Esophagus mucosa (tissue), 1 donor: ENCODE results near the gene TMEM41B. TPM values are rescaled to one million over a fixed set of nuclear protein-coding genes. Genes with fewer than 3 reads are reported as not detected.
"Not testable (repeated sequence)": the region's sequence is repeated elsewhere in the genome, so short reads cannot be mapped to it uniquely, and the experiment has no call there.

Experiments
- ATAC-seq: fragments of 200-7000 bp; cut with Tn5 transposase; one replicate; pipeline ENCODE4 v1.9.1; 2020
- total RNA-seq: library from RNA; stranded (reverse); gene quantifications from one replicate; pipeline ENCODE4 v1.2.4, GENCODE V29; 2023
- donor health status: DM: yes; HTN: yes; CAD: no.

The TMEM41B gene, protein sequence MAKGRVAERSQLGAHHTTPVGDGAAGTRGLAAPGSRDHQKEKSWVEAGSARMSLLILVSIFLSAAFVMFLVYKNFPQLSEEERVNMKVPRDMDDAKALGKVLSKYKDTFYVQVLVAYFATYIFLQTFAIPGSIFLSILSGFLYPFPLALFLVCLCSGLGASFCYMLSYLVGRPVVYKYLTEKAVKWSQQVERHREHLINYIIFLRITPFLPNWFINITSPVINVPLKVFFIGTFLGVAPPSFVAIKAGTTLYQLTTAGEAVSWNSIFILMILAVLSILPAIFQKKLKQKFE
- 26.3 TPM for total RNA-seq

DNA sequence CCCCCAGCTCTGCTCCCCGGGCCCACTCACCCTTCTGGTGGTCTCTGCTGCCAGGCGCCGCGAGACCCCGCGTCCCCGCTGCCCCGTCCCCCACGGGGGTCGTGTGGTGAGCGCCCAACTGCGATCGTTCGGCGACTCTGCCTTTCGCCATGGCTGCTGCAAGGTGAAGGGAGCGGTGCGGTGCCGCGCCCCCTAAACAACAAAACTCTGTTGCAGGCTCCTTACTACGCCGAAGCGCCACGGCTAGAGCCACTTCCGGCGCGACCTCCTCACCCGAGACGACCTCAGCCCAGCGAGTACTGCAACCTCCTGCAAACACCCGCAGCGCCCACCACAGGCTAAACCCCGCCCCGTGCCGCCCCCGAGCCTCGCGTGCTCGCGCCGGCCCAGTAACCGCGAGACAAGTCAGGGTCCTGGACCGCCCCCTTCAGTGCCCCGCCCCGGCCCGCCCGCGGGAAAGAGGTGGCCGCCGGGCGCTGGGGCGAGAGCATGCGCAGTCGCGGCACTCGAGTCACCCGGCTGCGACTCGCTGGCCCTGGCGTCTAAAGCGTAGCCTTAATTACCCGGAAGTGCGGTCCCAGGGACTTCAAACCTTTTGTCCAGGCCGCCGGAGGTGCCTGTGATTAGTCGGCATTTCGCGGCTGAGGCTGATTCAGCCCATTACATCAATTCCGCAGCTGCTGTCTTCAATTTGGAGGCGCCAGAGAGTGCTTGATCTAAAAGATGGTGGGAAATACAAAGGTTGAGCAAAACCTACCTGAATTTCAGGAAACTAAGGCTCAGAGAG is at the start of gene TMEM41B:
Gene TMEM41B, minus strand, starts transcription at position 303 of the 787 bp plus-strand sequence. Its CDS starts 152 bp downstream, at position 151.
- peak; percentile 99 for ATAC-seq

DNA sequence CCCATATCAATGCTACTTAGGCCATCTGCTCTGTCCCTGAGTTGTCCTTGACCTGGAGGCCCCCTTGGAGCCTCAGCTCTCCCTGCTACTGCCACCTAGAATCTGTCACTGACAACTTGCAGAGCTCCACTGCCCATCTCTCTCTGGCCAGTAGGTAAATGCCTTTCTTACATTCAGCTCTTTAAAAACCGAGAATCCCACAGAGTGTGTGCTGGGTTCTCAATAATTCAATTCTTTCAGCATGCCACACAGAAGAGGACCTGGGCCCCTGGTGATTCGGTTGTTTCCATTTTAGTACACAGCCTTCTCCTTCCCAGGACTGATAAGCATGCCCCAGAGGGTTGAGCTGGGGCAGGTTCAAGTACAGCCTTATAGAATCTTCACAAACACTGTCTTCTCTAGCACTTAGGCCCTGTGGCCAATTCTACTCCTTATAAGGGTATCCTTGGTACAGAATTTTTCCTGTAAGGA is 48.0 kb upstream of the TMEM41B start:
- ATAC-seq: no peak

DNA sequence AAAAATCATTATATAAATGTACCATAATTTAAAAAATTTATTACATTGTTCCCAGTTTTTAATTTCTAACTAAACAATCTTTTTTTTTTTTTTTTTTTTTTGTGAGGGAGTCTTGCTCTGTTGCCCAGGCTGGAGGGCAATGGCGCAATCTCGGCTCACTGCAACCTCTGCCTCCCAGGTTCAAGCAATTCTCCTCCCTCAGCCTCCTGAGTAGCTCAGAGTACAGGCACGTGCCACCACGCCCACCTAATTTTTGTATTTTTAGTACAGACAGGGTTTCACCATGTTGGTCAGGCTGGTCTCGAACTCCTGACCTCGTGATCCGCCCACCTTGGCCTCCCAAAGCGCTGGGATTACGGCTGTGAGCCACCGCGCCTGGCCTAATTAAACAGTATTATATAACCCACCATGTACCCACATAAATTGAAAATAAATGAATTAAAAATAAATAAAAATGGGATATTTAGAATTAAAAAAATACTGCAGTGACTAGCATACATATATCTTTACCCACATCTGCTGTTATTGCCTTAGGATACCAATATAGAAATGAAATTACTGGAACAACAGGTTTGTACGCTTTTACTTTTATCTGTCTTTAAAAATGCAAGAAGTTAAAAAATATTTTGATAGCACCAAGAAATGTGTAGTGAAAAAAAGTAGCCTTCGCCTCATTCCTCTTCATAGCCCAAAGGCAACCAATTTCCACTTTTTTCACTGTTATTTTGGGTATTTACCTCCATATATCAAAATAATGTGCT is 46.6 kb upstream of the TMEM41B start:
- not testable (repeated sequence) for ATAC-seq

DNA sequence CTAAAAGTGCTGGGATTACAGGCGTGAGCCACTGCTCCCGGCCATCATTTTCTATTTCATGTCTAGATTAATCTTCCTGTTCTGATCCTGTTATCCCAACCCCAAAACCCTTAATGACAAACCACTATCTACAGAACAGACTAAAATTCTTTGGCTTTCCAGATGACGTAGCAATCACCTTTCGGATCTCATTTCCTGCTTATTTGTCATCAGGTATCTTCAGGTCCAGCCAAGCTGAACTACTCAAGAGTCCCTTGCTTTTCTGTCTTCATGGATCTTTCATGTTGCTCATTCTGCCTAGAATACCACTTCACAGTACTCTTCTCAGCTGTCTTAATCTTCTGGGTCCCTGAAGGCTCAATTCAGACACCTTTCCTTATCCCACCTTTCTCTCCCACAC is 42.6 kb upstream of the TMEM41B start:
- no peak for ATAC-seq

DNA sequence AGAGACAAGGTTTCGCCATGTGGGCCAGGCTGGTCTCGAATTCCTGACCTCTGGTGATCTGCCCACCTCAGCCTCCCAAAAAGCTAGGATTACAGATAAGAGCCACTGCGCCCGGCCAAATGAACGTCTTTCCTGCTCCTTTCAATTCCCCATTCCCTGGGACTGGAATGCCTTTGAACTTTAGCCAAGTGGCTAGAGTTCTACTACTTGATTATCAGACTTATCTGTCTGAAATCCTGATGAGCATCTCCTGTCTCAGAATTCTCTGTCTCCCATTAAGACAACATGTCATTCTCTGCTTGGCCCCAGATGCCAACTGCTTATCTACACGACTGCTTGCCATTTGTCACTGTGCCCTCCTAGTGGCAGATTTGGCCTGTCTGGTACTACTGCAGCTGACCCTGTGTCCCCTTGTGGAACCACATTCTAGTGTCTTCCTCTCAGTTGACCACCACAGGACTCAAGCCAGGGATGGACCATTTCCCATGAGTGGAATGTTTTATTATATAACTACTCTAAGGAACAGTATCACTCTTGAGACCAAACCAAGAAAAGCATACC is 37.0 kb upstream of the TMEM41B start:
- ATAC-seq: no peak

DNA sequence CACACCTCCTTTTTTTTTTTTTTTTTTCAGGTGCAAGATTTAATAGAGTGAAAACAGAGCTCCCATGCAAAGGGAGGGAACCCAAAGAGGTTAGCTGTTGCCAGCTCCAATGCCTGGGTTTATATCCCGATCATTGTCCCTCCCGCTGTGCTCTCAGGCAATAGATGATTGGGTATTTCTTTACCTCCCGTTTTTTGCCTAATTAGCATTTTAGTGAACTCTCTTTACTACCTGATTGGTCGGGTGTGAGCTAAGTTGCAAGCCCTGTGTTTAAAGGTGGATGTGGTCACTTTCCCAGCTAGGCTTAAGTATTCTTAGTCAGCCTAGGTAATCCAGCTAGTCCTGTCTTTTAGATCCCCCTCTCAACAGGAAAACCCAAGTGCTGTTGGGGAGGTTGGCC is 33.4 kb upstream of the TMEM41B start:
- not testable (repeated sequence) for ATAC-seq

DNA sequence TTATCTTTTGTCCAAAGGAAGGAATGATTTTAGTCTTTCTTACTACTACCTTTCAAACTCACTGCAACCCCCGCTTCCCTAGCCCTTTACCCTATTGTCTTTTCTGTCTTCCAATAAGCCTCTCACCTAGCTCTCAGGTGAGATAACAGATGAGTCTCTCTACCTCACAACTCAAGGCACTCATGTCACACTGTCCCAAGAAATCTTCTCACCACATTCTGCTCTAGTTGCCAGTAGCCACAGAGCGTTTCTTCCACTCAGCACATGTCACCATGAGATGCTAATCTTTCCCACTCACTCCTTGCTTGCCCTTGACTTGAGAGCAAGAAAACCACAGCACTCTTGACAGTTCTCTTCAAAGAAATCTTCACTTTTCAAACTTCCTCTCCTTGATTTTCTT is 32.7 kb upstream of the TMEM41B start:
- peak; percentile 22 for ATAC-seq

DNA sequence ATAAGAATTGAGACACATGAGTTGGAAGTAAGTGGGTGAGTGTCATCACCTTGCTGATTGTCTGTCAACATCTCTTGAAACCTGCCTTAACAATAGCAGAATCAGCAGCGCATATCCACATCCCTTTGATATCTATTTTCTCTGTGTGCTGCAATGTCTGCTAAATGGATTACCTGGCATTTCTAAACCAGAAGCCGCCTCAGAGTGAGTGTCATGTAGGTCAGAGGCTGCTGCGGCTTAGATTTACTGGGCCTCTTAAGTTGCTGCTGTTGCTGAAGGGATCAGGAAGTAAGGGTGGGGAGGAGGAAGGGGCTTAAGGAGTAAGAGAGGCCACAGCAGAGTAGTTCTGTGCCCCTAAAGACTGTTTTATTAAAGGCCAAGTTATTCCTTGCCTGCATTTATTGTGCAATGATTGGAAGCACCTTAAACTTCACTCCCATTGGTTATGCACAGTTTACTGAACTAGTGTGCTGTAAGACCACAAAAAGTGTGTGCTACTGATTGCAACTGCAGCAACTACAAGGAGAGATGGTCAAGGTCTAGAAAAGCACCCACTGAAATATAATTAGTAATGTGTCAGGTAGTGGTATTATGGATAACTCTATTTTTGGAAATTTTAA is 29.8 kb upstream of the TMEM41B start:
- ATAC-seq: no peak

DNA sequence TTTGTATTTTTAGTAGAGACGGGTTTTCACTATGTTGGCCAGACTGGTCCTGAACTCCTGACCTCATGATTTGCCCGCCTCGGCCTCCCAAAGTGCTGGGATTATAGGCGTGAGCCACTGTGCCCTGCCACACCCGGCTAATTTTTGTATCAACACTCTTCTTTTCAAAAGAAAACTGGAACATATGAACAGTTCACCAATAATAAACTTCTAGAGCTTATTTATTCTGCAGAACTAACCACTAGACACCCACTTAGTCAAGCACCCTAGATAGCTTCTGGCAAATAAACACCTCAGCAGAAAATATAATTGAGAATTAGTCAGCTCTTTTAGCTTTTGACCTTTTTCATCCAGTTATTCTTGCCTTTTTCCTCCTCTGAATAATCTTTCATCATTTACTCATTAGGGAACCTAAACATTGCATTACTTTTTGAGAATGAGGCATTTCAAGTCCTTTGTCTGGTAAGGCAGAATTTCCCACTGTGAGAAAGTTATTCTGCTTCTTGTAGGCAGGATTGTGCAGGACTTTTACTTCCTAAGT is 27.3 kb upstream of the TMEM41B start:
- peak; percentile 36 for ATAC-seq

DNA sequence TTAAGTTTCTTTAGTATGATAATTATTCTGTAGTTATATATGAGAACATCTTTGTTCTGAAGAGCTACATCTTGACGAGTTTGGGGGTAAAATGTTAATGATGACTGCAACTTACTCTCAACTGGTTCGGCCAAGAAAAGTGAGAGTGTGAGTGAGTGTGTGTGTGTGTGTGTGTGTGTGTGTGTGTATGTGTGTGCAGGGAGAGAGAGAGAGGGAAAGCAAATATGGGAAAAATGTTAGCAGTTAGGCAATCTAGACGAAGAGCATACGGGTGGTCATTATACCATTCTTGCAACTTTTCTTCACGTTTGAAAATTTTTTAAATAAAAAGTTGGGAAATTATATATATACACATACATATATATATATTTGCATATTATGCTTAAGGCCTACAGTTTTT is 18.3 kb upstream of the TMEM41B start:
- ATAC-seq: no peak

DNA sequence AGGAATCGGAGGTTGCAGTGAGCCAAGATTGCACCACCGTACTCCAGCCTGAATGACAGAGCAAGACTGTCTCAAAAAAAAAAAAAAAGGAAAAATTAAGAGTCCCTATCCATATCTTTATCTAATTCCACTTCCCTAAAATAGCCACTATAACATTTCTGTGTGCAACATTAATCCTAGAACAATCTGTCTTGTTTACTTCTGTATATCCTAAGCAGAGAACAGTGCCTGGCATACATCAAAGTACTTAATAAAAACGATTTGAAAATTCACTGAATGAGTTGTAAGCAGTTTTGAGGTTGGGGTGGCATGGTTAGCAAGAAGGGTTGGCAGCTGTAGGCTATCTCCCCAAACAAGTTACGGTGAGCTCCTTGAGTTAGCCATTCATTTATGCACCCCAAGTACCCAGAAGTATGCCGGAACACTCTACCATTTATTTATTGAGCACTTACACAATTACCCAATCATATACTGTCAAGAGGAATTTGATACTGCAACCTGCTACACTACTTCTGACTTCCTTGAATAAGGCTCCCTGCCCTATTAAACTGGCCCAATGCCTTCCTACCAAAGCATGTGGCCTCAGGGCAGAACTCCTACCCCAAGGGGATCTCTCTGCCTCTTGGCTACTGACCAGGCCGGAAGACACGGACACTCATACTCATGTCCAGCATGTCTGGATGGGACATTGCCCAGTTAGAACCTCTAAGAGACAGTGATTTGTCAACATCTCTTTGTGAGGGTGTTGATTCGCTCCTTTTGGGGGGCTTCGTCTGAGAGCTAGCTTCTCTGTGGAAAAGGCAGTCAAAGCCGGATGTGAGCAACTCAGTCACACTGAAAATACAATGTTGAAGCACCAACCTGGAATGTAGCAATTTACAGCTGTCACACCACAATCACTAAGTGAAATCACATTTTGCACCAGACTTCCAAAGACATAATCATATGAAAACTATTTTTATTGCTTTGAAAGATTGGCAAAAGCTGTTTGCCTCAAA is 16.3 kb upstream of the TMEM41B start:
- ATAC-seq: no peak

DNA sequence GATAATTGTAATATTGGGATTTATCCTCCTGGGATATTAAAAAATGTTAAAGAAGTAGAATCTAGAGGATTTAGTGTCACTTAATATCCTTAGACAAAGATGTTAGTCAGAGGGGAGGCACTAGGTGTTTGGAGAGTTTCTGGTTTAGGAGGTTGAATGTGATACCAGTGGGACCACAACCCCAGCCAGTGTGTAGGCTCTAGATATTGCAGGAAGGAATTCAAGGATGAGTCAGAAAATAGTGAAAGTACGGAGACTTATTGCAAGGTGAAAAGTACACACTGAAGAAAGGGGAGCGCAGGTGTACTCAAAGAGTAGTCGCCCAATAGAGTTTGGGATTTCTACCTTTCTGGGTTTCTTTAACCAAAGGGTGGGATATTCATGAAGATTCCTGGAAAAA is 5.7 kb upstream of the TMEM41B start:
- peak; percentile 59 for ATAC-seq

DNA sequence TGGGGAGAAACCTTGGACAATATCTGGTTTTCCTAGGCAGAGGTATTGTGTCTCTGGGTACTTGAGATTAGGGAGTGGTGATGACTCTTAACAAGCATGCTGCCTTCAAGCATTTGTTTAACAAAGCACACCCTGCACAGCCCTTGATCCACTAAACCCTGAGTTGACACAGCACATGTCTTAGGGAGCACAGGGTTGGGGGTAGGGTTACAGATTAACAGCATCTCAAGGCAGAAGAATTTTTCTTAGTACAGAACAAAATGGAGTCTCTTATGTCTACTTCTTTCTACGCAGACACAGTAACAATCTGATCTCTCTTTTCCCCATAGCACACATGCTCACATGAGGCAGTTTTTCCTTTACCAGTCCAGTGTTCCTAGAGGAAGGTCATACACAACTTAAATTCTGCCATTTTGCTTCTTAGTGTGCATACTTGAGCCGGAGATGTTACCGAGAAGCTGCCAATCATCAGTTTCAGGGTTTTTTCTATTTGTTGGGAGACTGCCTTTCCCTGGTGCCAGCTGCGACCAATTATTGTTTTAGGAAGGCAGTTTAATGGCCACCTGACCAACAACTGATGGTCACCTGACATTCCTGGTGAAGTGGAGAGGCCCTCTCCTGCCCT is 5.1 kb upstream of the TMEM41B start:
- ATAC-seq: not testable (repeated sequence)

DNA sequence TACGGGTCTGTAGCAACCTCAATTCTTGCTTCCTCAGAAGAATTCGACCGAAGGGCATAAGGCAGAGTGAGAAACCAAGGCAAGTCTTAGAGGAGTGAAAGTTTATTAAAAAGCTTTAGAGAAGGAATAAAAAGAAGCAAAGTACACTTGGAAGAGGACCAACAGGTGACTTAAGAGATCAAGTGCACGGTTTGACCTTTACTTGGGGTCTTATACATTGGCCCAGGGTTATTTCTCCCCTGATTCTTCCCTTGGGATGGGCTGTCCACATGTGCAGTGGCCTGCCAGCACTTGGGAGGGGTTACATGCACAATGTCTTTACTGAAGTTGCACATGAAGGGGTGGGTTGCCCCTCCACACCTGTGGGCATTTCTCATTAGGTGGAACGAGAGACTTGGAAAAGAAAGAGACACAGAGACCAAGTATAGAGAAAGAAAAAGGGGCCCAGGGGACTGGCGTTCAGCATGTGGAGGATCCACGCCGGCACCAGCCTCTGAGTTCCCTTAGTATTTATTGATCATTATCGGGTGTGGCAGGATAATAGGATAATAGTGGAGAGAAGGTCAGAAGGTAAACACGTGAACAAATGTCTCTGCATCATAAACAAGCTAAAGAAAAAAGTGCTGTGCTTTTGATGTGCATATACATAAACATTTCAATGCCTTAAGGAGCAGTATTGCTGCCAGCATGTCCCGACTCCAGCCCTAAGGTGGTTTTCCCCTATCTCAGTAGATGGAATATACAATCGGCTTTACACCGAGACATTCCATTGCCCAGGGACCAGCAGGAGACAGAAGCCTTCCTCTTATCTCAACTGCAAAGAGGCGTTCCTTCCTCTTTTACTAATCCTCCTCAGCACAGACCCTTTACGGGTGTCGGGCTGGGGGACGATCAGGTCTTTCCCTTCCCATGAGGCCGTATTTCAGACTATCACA is 4.3 kb upstream of the TMEM41B start:
- not testable (repeated sequence) for ATAC-seq

DNA sequence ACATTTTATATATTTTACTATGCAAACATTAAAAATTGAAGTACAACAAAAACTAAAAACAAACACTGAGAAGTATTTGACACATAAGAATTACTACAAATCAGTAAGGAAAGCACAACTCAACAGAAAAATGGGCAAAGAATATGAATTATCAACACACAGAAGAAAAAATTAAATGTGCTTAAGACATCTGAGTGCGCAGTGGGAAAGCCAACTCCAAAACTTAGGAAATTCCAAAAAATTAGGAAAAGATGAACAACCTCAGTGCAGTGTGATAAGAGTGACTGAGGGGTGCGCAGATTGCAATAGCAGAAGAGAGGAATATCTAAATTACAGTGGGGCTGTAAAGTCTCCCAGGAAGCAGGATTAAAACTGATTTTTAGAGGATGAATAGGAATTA is 1.9 kb upstream of the TMEM41B start:
- ATAC-seq: no peak

DNA sequence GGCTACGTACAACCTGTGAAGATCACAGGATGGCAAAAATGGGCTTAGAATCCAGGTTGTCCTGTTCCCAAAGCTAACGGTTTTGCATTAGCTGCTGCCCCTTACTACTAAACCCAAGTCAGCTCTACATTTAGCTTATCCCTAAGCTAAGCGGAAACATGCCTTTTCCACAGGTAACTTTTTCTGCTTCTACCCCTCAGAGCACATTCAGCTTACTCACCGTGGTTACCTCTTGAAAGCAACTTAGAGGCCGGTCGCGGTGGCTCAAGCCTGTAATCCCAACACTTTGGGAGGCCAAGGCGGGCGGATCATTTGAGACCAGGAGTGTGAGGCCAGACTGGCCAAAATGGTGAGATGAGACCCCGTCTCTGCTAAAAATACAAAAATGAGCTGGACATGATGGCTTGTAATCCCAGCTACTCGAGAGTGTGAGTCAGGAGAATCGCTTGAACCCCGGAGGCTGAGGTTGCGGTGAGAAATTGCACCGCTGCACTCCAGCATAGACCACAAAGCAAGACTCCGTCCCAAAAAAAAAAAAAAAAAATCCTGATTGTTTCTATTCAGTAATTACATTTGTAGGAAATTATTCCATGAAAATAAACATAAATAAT is 790 bp upstream of the TMEM41B start:
- no peak for ATAC-seq

DNA sequence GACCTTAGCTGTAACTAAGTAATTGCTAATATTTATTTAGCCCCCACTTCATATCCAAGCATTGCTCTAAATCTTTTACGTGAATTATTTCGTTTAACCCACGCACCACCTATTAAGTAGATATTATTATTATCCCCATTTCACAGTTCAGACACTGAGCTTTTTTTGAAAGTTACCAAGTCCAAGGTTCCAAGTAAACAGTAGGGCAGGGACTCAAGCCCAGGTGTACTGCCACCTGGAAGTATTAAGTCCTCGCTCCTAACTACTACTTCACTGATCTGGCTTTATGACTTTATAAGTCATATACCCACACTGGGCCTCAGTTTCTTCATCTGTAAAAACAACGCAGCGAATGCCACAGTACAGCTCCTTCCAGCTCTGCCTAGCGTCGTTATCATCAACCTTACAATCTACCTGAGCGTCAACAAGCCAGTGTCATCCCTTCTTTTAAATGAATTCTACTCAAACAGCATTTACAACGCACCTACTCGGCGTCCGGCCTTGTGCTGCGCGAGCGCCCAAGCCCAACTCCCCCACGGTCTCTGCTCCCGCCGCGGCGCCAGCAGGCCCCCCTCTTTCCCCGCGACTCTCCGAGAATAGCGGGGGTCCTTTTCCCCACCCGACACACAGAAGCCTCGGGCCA is 624 bp downstream of the TMEM41B start:
- peak; percentile 2 for ATAC-seq

DNA sequence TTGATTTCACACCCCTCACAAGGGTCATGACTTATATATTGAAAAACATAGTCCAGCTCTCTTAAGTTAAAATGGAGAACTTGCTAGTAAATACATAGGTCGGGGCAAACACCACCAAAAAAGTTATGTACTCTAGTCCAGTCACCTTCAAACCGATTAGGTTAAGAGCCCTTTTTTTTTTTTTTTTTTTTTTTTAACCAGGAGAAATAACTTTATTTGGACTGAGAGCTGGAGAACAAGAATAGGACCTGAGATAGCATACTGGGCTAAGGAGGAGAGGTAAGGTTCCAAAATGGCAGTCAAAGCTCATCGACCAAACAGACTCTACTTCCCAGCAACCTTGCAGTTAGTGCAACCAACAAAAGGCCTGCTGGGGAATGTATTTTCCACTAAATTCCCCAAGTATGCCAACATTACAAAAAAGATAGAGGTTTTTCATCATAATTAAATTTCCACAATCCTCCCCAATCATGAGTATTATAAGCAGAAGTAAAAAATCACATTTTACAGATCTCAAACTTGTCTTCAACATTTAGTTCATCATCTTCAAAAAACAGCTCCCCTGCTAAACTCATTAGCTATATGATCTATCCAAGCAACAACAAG is 3.8 kb downstream of the TMEM41B start:
- no peak for ATAC-seq
